GM21367 (cell line): Measurements from ENCODE around the gene IMMT.

Experiments
- ATAC-seq: cut with Tn5 transposase; IDR thresholded peaks from one replicate; pipeline ENCODE4 v1.9.1; 2021; ENCODE audit not compliant: unreplicated experiment

IMMT gene

DNA sequence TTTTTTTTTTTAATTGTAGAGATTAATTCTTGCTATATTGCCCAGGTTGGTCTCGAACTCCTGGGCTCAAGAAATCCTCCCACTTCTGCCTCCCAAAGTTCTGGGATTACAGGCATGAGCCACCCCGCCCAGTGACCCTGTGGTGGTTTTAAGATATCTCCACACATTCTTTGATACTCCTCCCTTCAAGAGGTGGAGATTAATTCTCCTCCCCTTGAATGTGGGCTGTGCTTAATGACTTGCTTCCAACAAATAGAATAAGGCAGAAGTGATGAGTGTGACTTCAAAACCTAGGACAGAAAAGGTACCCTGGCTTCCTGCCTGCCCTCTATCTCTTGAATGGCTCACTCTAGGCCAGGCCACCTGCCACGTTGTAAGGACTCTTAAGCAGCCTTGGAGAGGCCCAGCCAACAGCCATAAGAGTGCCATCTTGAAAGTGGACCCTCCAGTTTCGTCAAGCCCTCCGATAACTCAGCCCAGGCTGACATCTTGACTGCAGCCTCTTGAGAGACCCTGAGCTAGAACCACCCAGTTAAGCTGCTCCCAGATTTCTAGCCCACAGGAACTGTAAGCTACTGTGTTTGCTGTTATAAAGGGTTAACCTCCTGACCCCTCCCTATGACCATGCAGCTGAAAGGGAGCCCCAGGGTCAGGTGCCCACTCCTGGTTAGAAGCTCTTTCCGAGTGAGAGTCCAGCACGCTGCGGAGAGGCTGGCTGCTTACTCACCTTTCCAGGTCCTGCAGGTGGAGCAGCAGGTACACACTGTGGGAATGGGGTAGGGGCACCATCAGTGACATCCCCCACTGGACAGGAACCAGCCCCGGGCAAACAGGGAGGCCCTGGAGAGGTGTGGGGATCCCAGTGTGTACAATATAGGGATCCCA lies 31.6 kb upstream of the IMMT start:
- ATAC-seq = no peak

DNA sequence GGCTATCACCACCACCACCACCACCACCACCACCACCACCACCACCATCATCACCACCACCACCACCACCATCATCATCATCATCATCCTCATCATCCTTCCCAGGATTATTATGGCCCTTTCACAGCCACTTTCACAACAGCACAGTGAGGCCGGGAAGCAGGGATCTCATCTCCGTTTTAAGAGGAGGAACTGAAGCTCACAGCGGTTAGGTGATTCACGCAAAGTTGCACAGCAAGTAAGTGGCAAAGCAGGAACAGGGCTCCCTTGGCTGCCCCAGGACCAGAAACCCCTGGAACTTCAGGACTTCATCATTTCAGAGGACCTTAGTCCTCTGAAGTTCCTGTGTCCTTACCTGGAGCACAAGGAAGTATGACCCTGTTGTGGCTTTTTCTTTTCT lies 30.8 kb upstream of the IMMT start:
- no peak for ATAC-seq

GRCh38 chr2:86225581-86225980 lies 30.3 kb upstream of the IMMT start:
- no peak for ATAC-seq

- ATAC-seq = no peak
Observed at GRCh38 chr2:86224645-86225355, 29.5 kb upstream of the IMMT start.

DNA sequence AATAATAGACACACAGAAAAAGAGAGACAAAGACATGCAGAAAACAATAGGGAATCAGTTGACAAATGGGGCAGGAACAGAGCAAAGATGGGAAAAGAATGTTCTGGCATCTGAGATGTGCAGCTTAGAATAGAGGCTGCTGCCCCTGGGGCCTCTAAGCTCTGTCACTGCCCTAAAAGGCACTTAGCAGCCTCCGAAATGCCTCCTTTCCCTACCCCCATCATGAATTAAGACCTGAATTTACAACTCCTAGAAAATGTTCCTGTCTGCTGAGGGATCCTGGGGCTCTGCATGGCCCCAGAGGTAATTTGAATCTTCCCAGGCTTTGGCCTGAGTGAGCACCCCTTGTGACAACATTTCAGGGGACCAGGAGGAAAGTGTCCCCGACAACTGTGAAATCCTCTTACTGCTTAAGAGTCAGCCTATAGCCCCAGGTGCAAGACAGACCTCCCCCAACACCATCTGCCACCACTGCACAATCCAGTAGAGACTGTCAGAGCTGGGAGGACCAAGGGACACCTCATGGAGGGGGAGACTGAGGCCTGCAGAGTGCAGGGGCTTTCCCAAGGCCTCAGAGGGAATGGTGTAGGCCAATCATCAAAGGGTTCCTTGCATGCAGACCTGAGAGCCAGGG lies 28.8 kb upstream of the IMMT start:
- no peak for ATAC-seq

GRCh38 chr2:86223140-86223926 lies 28.1 kb upstream of the IMMT start:
- no peak for ATAC-seq

- ATAC-seq = no peak
Observed at GRCh38 chr2:86221066-86221684, 25.9 kb upstream of the IMMT start.

DNA sequence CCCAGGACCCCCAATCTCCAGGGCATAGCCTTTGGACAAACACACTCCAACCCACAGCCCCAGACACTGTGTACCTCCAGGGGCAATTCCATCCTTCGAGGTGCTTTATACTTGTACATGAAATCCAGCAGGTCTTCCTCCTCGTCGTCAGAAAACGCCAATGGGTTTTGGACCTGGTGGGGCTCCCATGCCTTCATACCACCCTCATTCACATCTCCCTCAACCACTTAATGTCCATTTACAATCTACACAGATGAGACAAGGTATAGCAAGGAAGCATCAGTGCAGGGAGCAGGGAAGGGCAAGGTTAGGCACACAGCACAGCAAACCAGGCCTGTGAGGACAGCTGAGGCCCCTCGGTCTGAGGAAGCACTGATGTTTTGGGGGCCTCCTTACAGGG lies 24.6 kb upstream of the IMMT start:
- no peak for ATAC-seq

DNA sequence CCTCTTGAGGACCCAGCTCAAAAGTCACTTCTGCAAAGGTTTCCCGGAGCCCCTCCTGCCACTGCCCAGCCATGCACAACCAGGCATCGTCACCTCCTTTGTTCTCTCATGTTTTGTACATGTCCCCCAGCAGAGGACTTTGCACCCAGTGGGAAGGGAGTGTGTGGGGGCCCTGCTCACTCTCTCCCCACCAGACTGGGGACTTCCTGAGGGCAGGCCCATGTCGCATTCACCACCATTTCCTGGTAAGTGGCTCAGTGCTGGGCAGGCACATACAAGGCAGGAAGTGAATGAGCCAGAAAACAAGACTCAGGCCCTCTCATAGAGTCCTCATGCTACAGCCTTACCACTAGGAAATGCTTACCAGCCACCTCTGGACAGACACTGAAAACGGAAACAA lies 22.9 kb upstream of the IMMT start:
- no peak for ATAC-seq

- ATAC-seq = no peak
Observed at GRCh38 chr2:86216575-86217555, 21.6 kb upstream of the IMMT start.

DNA sequence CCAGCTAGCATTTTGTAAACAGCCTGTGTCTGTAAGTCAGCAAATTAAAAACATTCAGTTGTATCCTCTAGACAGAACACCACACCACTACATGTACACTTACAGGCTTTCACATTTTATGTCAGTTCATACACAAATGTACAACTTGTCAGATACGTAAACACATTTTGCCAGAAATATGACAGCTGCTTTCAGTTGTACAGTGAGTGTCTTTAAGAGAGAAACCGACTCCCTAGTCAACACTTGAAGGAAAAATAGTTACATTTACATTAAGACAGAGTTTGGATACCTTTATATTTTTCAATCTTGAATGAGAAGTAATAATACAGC lies 19.2 kb upstream of the IMMT start:
- no peak for ATAC-seq

- no peak for ATAC-seq
Observed at GRCh38 chr2:86213699-86214502, 18.6 kb upstream of the IMMT start.

- no peak for ATAC-seq
Observed at GRCh38 chr2:86213056-86213455, 17.8 kb upstream of the IMMT start.

GRCh38 chr2:86211796-86212188 lies 16.5 kb upstream of the IMMT start:
- ATAC-seq = no peak

- no peak for ATAC-seq
Observed at GRCh38 chr2:86211033-86211795, 16.0 kb upstream of the IMMT start.

DNA sequence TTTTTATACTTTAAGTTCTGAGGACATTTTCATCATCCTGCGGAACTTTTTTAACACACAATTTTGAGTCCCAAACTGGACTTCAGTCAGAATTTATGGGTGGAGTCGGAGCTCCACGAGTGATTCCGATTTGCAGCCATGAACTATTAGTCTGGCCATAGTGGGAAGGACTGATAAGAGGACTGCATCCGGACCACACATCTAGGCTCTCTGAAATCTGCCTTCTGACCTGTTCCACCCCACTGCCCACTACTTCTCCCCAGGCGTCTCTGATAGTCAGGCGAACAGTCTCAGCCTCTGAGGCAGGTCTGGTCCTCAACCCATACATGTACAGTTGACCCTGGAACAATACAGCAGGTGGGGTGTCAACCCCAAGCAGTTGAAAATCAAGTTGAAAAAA lies 9.2 kb upstream of the IMMT start:
- no peak for ATAC-seq

GRCh38 chr2:86203614-86204013 lies 8.4 kb upstream of the IMMT start:
- no peak for ATAC-seq

GRCh38 chr2:86202702-86203101 lies 7.4 kb upstream of the IMMT start:
- ATAC-seq = no peak
